Measurements from ENCODE around the gene OBSCN.

- TF ChIP-seq CTCF (IDR thresholded peaks at IDR 0.05) (no peak), POLR2AphosphoS5 (IDR thresholded peaks at IDR 0.05) (no peak), POLR2A (IDR thresholded peaks at IDR 0.05) (no peak)
These were observed 128.6 kb downstream of the OBSCN start for GRCh38 chr1:228336308-228337030.

All from prostate gland (tissue), 2 donors.